Panc1 (cell line): ENCODE data around the gene NFU1. TPM values are rescaled to one million over a fixed set of nuclear protein-coding genes. Genes with fewer than 3 reads are reported as not detected.
"Not testable (repeated sequence)": the region's sequence is repeated elsewhere in the genome, so short reads cannot be mapped to it uniquely, and the experiment has no call there.

Experiments used
- ATAC-seq: fragments of 200-7000 bp; cut with Tn5 transposase; 2 replicates; pipeline ENCODE4 v1.9.1; 2020; ENCODE audit warnings: mild to moderate bottlenecking, moderate library complexity
- BruUV-seq: library from RNA; stranded (reverse); fragments of 400-500 nt; replicated peaks from 2 replicates; lab custom pipeline; 2021; lab: Mats Ljungman, UMichigan
- CTCF ChIA-PET: fragments of 300-600 bp; sonication (Branson Sonifier 250); formaldehyde crosslinking; loops from one replicate; lab custom pipeline; 2022; ENCODE audit warnings: antibody characterized with exemption; lab: Charles Lee
- POLR2A ChIA-PET: fragments of 300-600 bp; sonication (Branson Sonifier 250); formaldehyde crosslinking; loops from one replicate; lab custom pipeline; 2022; ENCODE audit warnings: antibody characterized with exemption; lab: Charles Lee
- DNase-seq: peaks from one replicate; pipeline ENCODE4 v3.0.0-alpha.2; 2010; ENCODE audit warnings: low read depth, low spot score
- H3K27ac ChIP-seq: 2 replicates; pipeline ENCODE4 v1.5.1; 2011; ENCODE audit warnings: mild to moderate bottlenecking, low read length, inconsistent platforms
- H3K27me3 ChIP-seq: fragments of 200-500 bp; sonication (Bioruptor generic); 2 replicates; pipeline ENCODE4 v1.6.0; 2014; ENCODE audit warnings: low read length, inconsistent platforms; ENCODE audit not compliant: control insufficient read depth, insufficient read depth
- H3K36me3 ChIP-seq: fragments of 200-500 bp; sonication (Bioruptor generic); 2 replicates; pipeline ENCODE4 v1.5.1; 2014; ENCODE audit warnings: inconsistent platforms, mild to moderate bottlenecking, low read length, moderate library complexity; ENCODE audit not compliant: control insufficient read depth, insufficient read depth
- H3K4me1 ChIP-seq: 2 replicates; pipeline ENCODE4 v1.5.1; 2011; ENCODE audit warnings: inconsistent platforms, mild to moderate bottlenecking, low read length, moderate library complexity; ENCODE audit not compliant: control insufficient read depth, insufficient read depth
- H3K4me3 ChIP-seq, 2 experiments: 2 replicates each; pipeline ENCODE4 v1.5.1; 2011 to 2012; ENCODE audit warnings: low read depth in 2 of 2, low read length in 2 of 2, mild to moderate bottlenecking in 2 of 2, inconsistent platforms in 1 of 2, moderate library complexity in 1 of 2
- H3K9me3 ChIP-seq: fragments of 200-500 bp; sonication (Bioruptor generic); 2 replicates; pipeline ENCODE4 v1.5.1; 2014; ENCODE audit warnings: low read depth, mild to moderate bottlenecking, inconsistent platforms, low read length, moderate library complexity; ENCODE audit not compliant: control insufficient read depth, insufficient read depth
- POLR2AphosphoS5 ChIP-seq: IDR thresholded peaks from 2 replicates; pipeline ENCODE4 v1.6.1; 2012; ENCODE audit warnings: mild to moderate bottlenecking, low read depth, low read length, moderate library complexity
- SIN3A ChIP-seq: IDR thresholded peaks from 2 replicates; pipeline ENCODE4 v1.6.1; 2012; ENCODE audit warnings: low read depth, mild to moderate bottlenecking, low read length, moderate library complexity, borderline replicate concordance; ENCODE audit not compliant: insufficient read depth
- TCF7L2 ChIP-seq: IDR thresholded peaks from 2 replicates; pipeline ENCODE4 v1.6.1; 2011; ENCODE audit warnings: mild to moderate bottlenecking, low read depth, low read length, inconsistent platforms
- in situ Hi-C: cut with HindIII; loops from 2 replicates; pipeline ENCODE4 v1.10.0; 2016; ENCODE audit warnings: low sequenced_read_pairs, low pct_unique_long_range_greater_than_20kb
- intact Hi-C: fragments of 100-400 bp; cut with micrococcal nuclease; formaldehyde crosslinking; loops from one replicate; pipeline ENCODE4 v1.10.0; 2022; ENCODE audit not compliant: unreplicated experiment
- total RNA-seq: library from RNA; stranded (reverse); gene quantifications from one replicate; pipeline ENCODE4 v1.2.1, GENCODE V29; 2021; ENCODE audit not compliant: unreplicated experiment
- TF ChIP-seq, protein P1 (sequence below): fragments of 450-650 bp; IDR thresholded peaks from 2 replicates; pipeline ENCODE4 v1.5.1; 2017; ENCODE audit warnings: mild to moderate bottlenecking
- TF ChIP-seq, protein P2 (sequence below), 2 experiments: IDR thresholded peaks; 2 replicates each; pipeline ENCODE4 v1.6.1; 2011 to 2012; ENCODE audit warnings: low read depth in 2 of 2, control low read depth in 1 of 2, low read length in 1 of 2, mild to moderate bottlenecking in 1 of 2, moderate library complexity in 1 of 2; ENCODE audit not compliant: insufficient read depth in 1 of 2

Gene NFU1
- total RNA-seq, 1 experiment from 2014 or later: 42.9 TPM

GRCh38 chr2:69449906-69450305, 12.7 kb upstream of the NFU1 start:
- Histone ChIP-seq H3K27ac (no peak overlapping the region), H3K27me3 (no peaks in the 10 kb centered on the region), H3K4me1 (no peaks in the 10 kb centered on the region), H3K36me3 (no peaks in the 10 kb centered on the region), H3K9me3 (no peaks in the 10 kb centered on the region), H3K4me3 (no peak overlapping the region)
- intact Hi-C loops: no loop called here
- ATAC-seq (no peak), DNase-seq (no peak)
- no TSS peak for BruUV-seq
- ChIA-PET POLR2A (no interaction called here), CTCF (no interaction called here)
- TF ChIP-seq, protein P1, sequence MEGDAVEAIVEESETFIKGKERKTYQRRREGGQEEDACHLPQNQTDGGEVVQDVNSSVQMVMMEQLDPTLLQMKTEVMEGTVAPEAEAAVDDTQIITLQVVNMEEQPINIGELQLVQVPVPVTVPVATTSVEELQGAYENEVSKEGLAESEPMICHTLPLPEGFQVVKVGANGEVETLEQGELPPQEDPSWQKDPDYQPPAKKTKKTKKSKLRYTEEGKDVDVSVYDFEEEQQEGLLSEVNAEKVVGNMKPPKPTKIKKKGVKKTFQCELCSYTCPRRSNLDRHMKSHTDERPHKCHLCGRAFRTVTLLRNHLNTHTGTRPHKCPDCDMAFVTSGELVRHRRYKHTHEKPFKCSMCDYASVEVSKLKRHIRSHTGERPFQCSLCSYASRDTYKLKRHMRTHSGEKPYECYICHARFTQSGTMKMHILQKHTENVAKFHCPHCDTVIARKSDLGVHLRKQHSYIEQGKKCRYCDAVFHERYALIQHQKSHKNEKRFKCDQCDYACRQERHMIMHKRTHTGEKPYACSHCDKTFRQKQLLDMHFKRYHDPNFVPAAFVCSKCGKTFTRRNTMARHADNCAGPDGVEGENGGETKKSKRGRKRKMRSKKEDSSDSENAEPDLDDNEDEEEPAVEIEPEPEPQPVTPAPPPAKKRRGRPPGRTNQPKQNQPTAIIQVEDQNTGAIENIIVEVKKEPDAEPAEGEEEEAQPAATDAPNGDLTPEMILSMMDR: no peak
- no peak for TF ChIP-seq POLR2AphosphoS5
- in situ Hi-C loops: no loop called here

DNA sequence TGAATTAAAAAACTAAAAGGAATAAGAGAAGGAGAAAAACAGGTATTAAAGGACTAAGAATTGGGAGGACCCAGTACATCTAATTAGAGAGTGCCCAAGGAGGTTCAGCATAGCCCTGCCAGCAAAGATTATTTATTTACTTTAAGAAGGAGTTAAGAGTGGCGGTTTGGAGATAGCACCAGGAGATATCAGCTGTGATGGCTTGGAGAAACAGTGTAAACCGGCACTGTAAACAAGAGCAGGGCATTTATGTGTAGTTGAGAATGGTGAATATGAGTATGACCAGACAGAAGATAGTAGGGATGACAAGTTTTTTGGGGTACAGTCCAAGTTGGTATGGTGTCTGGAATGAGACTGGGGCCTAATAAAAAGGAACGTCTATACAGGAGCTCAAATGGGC, 6.4 kb upstream of the NFU1 start:
- H3K27me3 ChIP-seq, intact Hi-C loops, H3K9me3 ChIP-seq, DNase-seq, H3K4me1 ChIP-seq, H3K27ac ChIP-seq, in situ Hi-C loops, BruUV-seq, POLR2A ChIA-PET, CTCF ChIA-PET, ATAC-seq, H3K4me3 ChIP-seq, H3K36me3 ChIP-seq: not testable (repeated sequence)

- BruUV-seq, H3K36me3 ChIP-seq, H3K9me3 ChIP-seq, H3K27me3 ChIP-seq, intact Hi-C loops, POLR2A ChIA-PET, ATAC-seq, in situ Hi-C loops, DNase-seq, H3K4me3 ChIP-seq, H3K27ac ChIP-seq: not testable (repeated sequence)
- CTCF ChIA-PET: interaction anchor here (0.6 kb wide), 1 partner anchor 398 kb away, joined by 3 read pairs; no protein-coding TSS in a partner anchor
- H3K4me1 ChIP-seq: peaks cover 13% of the 10 kb centered on the region
Measured at GRCh38 chr2:69439499-69439898, 2.3 kb upstream of the NFU1 start.

DNA sequence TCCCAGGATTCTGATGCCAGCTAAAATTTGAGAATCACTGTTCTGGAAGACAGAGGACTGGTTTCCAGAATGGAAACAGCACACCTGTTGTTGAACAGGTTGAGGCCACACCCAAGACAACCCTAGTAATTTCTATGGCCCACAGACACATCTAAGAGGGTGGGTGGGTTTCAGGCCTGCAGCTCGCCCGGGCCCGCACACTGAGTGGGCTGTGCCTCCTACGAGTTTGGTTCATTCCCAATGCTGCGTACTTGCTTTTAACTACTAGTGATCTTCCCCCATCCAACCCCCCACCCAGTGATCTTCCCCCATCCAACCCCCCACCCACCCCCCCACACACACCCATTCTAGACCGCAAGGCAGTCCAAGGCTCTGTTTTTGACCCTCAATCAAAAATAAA, 1.3 kb upstream of the NFU1 start:
- no TSS peak for BruUV-seq
- Histone ChIP-seq H3K4me3 (no peak overlapping the region), H3K27ac (peak overlapping the region; percentile 0; the same call in 1 of the 2 replicates), H3K4me1 (peaks cover 13% of the 10 kb centered on the region), H3K9me3 (no peaks in the 10 kb centered on the region), H3K27me3 (no peaks in the 10 kb centered on the region), H3K36me3 (no peaks in the 10 kb centered on the region; the same call in 1 of the 2 replicates)
- in situ Hi-C loops (no loop called here), intact Hi-C loops (no loop called here)
- TF ChIP-seq, protein P1: no peak
- TF ChIP-seq, protein P2, sequence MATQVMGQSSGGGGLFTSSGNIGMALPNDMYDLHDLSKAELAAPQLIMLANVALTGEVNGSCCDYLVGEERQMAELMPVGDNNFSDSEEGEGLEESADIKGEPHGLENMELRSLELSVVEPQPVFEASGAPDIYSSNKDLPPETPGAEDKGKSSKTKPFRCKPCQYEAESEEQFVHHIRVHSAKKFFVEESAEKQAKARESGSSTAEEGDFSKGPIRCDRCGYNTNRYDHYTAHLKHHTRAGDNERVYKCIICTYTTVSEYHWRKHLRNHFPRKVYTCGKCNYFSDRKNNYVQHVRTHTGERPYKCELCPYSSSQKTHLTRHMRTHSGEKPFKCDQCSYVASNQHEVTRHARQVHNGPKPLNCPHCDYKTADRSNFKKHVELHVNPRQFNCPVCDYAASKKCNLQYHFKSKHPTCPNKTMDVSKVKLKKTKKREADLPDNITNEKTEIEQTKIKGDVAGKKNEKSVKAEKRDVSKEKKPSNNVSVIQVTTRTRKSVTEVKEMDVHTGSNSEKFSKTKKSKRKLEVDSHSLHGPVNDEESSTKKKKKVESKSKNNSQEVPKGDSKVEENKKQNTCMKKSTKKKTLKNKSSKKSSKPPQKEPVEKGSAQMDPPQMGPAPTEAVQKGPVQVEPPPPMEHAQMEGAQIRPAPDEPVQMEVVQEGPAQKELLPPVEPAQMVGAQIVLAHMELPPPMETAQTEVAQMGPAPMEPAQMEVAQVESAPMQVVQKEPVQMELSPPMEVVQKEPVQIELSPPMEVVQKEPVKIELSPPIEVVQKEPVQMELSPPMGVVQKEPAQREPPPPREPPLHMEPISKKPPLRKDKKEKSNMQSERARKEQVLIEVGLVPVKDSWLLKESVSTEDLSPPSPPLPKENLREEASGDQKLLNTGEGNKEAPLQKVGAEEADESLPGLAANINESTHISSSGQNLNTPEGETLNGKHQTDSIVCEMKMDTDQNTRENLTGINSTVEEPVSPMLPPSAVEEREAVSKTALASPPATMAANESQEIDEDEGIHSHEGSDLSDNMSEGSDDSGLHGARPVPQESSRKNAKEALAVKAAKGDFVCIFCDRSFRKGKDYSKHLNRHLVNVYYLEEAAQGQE (IDR thresholded peaks at IDR 0.05; ENCODE audit: insufficient read depth in 1 of 2, low read depth in 2 of 2, low read length in 1 of 2): no peak
- no peak for TF ChIP-seq POLR2AphosphoS5
- TF ChIP-seq SIN3A: no peak
- no peak for TF ChIP-seq TCF7L2
- CTCF ChIA-PET: no interaction called here
- ATAC-seq (no peak), DNase-seq (no peak)
- POLR2A ChIA-PET: no interaction called here
